Activated CD4-positive, alpha-beta T cell treated with anti-CD3 and anti-CD28 coated beads, Interleukin-10, Interleukin-2, amounts not matched to agents 100 ng/mL and 50 ng/mL, durations not matched to agents 16 hours and 8 hours (primary cell): Measurements from ENCODE around the gene NFATC2IP.
"Not testable (repeated sequence)": the region's sequence is repeated elsewhere in the genome, so short reads cannot be mapped to it uniquely, and the experiment has no call there.

Experiments
- DNase-seq: peaks from one replicate; pipeline ENCODE4 v3.0.0-alpha.2; 2020

NFATC2IP gene

GRCh38 chr16:28950648-28951409, at the start of gene NFATC2IP:
Gene NFATC2IP, plus strand, starts transcription at chr16:28950937. Its CDS starts 75 bp downstream, at chr16:28951012.
- peak; percentile 100 for DNase-seq

- DNase-seq: no peak
These were observed 48.9 kb upstream of the NFATC2IP start for GRCh38 chr16:28901862-28902261.

- DNase-seq: no peak
These were observed 47.8 kb upstream of the NFATC2IP start for GRCh38 chr16:28902909-28903308.

DNA sequence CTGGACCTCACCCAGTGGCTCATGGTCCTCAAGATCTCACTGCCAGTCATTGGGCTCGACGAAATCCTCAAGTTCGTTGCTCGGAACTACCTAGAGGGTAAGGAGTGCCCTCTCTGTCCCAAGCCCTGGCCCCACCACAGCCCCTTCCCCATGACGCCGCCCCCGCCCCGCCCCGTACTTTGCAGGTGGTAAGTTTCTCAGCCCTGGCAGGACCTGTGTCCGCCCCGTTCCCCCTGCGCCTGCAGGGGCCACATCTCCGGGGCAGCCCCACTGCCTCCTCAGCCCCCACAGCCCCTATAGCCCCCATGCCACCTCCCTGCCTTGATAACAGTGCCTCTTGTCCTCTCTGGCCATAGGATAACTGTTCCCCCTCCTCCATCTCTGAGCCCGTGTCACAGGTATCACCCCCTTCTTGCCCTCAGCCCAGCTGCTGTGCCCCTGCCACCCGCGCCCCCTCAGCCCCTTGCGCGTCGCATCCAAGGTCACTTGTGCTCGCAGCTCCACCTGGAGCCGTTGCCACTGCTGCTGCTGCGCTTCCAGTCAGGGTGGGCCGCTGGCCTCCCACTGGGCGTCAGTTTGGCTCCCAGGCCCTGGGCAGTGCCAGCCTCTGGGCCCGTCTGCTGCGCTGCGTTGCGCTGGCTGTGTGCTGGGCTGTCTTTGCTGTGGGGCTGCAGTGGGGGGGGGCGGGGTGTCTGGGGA, 47.2 kb upstream of the NFATC2IP start:
- no peak for DNase-seq

DNA sequence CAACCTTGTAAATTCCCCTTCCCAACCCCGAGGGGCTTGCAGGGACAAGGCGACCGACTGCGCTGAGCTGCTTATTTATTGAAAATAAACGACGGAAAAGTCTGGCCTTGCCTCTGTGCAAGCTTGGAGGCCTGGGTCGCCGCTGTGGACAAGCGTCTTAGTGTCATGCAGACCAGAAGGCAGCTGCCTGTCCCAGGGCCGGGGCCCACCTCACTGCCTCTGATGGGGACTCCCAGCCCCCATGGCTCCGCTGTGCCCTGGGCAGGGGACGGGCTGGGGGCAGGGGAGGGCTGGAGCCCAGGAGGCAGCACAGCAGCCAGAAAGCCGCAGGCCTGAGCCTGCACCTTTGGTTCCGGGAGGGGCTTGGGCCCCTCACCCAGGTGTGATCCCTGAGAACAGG, 46.4 kb upstream of the NFATC2IP start:
- no peak for DNase-seq

GRCh38 chr16:28904828-28905227, 45.9 kb upstream of the NFATC2IP start:
- DNase-seq: no peak

- DNase-seq: no peak
These were observed 45.4 kb upstream of the NFATC2IP start for GRCh38 chr16:28905229-28905754.

DNA sequence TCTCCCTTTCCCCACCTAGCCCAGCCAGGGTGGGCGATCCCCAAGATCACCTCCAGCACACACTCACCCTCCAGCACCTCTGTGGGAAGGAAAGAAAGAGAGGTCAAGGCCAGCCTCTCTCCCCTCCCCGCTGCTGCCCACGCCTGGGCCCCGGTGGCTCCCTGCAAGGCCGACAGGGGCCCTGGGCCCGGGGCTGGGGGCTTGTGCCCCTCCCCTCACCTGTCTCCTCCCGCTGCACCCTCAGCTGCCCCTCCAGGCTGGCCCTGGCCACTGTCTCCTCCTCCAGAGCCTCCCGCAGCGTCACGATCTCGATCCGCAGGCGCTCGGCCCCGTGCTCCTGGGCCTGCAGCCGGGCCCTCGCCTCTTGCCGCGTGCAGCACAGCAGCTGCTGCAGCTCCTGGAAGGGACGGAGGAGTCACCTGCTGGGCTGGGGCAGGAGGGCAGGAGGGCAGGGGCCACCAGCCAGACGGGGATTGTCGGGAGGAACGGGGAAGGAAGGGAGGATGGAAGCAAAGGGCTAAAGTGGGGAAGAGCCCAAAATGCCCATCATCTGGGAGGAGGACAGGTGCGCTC, 44.9 kb upstream of the NFATC2IP start:
- DNase-seq: no peak

GRCh38 chr16:28910086-28911031, 40.4 kb upstream of the NFATC2IP start:
- DNase-seq: peak; percentile 24

GRCh38 chr16:28912558-28912957, 38.2 kb upstream of the NFATC2IP start:
- DNase-seq: no peak

DNA sequence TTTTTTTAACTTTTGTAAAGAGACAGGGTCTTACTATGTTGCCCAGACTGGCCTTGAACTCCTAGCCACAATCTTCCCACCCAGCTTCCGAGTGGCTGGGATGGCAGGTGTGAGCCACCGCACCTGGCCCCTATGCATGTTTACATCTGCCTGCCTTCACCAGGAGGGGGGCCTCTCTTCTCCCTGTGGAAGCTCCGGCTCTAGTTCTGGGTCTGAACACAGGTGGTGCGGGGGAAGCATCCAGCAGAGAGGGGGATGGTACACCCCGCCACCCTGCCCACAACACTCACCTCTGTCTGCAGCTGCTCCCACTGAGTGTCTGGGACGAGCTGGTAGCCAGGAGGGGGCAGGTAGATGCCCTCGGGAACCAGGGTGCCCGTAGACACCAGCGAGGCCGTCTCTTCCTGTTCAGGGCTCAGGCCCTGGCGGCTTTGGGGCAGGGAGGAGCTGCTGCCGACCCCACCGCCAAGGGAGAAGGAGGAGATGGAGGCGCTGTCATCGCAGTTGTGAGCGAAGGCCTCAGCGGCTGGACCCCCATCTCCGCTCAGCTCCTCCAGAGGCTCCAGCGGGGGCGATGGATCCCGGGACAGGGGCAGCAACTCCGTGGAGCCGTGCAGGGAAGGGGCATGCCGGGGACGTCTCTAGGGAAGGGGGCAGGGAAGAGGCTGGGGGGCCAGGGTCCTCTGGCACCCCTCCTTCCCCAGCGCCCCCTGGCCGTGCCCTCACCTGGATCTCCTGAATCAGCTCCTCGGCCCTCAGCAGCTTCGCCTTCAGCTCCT, 36.6 kb upstream of the NFATC2IP start:
- no peak for DNase-seq

- DNase-seq: no peak
These were observed 35.6 kb upstream of the NFATC2IP start for GRCh38 chr16:28915181-28915580.

GRCh38 chr16:28917095-28917494, 33.6 kb upstream of the NFATC2IP start:
- no peak for DNase-seq

DNA sequence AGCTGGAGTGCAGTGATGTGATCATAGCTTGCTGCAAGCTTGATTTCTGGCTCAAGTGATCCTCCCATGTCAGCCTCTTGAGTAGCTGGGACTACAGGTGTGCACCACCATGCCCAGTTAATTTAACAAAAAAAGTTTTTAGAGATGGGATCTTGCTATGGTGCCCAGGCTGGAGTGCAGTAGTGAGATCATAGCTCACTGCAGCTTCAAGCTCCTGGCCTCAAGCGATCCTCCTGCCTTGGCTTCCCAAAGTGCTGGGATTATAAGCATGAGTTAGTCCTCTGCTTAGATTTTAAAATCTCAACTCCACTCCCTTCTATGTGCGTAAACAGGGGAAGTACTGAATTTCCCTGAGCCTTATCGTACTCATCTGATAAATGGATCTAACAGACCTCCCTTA, 32.0 kb upstream of the NFATC2IP start:
- no peak for DNase-seq

- no peak for DNase-seq
These were observed 27.5 kb upstream of the NFATC2IP start for GRCh38 chr16:28923231-28923587.

- DNase-seq: no peak
These were observed 26.9 kb upstream of the NFATC2IP start for GRCh38 chr16:28923652-28924398.

GRCh38 chr16:28924399-28924761, 26.4 kb upstream of the NFATC2IP start:
- no peak for DNase-seq

DNA sequence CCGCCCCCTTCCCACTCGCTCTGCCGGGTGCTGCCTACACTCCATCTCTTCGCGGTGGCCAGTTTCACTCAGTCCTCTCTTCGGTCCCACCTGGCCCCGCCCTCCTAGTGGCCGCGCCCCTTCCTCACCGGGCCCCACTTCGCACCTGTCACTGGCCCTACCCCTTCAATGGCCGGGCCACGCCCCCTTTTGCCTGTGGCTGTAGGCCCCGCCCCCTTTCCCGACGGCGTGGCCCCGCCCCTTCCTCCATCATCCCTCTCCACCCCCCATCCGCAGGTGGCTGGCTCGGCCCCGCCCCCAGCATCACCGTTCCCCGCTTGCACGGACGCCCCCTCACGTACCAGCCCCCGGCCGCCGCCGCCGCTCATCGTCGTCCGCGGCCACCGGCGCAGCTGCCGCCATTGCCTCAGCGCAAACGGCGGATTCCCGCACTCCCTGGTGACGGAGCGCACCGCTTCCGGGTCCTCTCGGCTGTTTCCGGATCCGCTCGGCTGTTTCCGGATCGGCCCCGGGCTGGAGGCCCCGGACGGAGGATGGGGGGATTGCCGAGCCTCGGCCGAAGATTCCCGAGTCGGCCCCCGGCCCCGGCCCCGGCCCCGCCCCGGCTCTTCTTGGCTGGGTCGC, 25.9 kb upstream of the NFATC2IP start, which contains the start of gene RABEP2:
RABEP2 (minus strand) TSS at position 477 of the 624 bp plus-strand sequence; CDS start at position 402, 75 bp downstream.
- DNase-seq: peak; percentile 97

- peak; percentile 81 for DNase-seq
These were observed 25.1 kb upstream of the NFATC2IP start for GRCh38 chr16:28925386-28926228.

GRCh38 chr16:28926284-28926683, 24.5 kb upstream of the NFATC2IP start:
- not testable (repeated sequence) for DNase-seq
